Neutrophil (primary cell): Measurements from ENCODE around the gene KLK2.

Experiments used
- H3K27ac ChIP-seq: fragments of 200-600 bp; sonication (generic); 2 replicates; pipeline ENCODE4 v1.5.1; 2016; ENCODE audit warnings: mild to moderate bottlenecking, moderate library complexity
- H3K27me3 ChIP-seq: fragments of 200-600 bp; sonication (generic); 2 replicates; pipeline ENCODE4 v1.6.0; 2016; ENCODE audit warnings: mild to moderate bottlenecking
- H3K36me3 ChIP-seq: fragments of 200-600 bp; sonication (generic); 2 replicates; pipeline ENCODE4 v1.5.1; 2017
- H3K4me1 ChIP-seq, 2 experiments: fragments of 200-600 bp in 1 of 2; sonication (generic) in 1 of 2; 1 replicate in 1 of 2; 2 replicates in 1 of 2; pipeline versions ENCODE4 v1.5.1 to v1.6.1; 2013 to 2016; ENCODE audit warnings: low read depth in 1 of 2, low read length in 1 of 2, mild to moderate bottlenecking in 1 of 2, moderate library complexity in 1 of 2; ENCODE audit not compliant: control insufficient read depth in 1 of 2, insufficient read depth in 1 of 2
- H3K4me3 ChIP-seq, 2 experiments: fragments of 200-600 bp in 1 of 2; sonication (generic) in 1 of 2; 1 replicate in 1 of 2; 2 replicates in 1 of 2; pipeline ENCODE4 v1.5.1; 2013 to 2016; ENCODE audit warnings: low read depth in 1 of 2, low read length in 1 of 2, mild to moderate bottlenecking in 1 of 2, moderate library complexity in 1 of 2
- H3K9me3 ChIP-seq: fragments of 200-600 bp; sonication (generic); 2 replicates; pipeline ENCODE4 v1.5.1; 2016
- CTCF ChIP-seq: fragments of 200-600 bp; sonication (generic); IDR thresholded peaks from 2 replicates; pipeline ENCODE4 v1.5.1; 2016; ENCODE audit warnings: antibody characterized with exemption

KLK2 gene

GRCh38 chr19:50831026-50831396 lies 42.2 kb upstream of the KLK2 start:
- peaks cover 66% of the 10 kb centered on the region for H3K27me3 ChIP-seq
- H3K4me3 ChIP-seq: no peak overlapping the region
- no peaks in the 10 kb centered on the region for H3K9me3 ChIP-seq
- H3K36me3 ChIP-seq: no peaks in the 10 kb centered on the region
- TF ChIP-seq CTCF: no peak
- H3K4me1 ChIP-seq: peaks cover 3 to 4% of the 10 kb centered on the region in 2 experiments
- H3K27ac ChIP-seq: no peak overlapping the region

- no peak for TF ChIP-seq CTCF
- Histone ChIP-seq H3K4me3 (no peak overlapping the region), H3K9me3 (no peaks in the 10 kb centered on the region), H3K27ac (no peak overlapping the region), H3K27me3 (peaks cover 71% of the 10 kb centered on the region), H3K36me3 (no peaks in the 10 kb centered on the region), H3K4me1 (peaks cover 4 to 5% of the 10 kb centered on the region in 2 experiments)
Measured at GRCh38 chr19:50832666-50833065, 40.6 kb upstream of the KLK2 start.

DNA sequence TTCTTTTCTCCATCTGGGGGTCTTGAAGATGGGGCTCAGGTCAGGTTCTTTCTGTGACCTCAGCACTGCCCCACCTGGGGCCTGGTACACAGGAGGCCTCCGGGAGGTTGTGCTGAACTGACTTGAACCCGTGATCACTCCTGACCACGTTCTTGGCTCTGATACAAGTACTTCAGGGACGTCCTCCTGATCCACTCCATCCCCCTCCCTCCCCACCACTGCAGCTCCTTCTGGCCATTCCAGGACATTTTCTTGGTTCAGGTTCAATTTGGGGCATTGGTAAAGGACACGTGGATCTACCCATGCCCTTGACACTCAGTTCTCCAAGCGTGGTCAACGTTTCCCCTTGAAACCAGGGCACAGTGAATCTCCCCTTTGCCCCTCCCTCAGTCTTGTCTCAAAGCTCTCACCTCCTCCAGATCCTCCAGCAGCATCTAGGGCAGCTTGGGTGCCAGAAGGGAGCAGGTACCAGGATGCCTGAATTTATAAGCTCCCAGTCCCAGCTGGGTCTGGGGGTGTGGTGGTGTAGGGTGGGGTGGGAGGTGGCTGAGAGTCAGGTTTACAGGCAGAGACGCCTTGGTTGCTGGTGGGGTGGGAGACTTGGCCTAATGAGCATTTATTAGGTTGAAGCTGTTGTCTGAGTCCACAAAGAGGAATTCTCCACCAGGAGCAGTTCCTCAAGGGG lies 40.0 kb upstream of the KLK2 start, which contains the start of gene KLK15:
Gene KLK15, minus strand, starts transcription at position 458 of the 685 bp plus-strand sequence. CDS start 2,082 bp downstream, outside the sequence.
- TF ChIP-seq CTCF: no peak
- H3K27me3 ChIP-seq: peaks cover 76% of the 10 kb centered on the region
- H3K4me1 ChIP-seq: peaks cover 4 to 5% of the 10 kb centered on the region in 2 experiments
- no peak within 1 kb of the TSS for H3K27ac ChIP-seq
- no peak within 1 kb of the TSS for H3K4me3 ChIP-seq
- H3K9me3 ChIP-seq: no peaks in the 10 kb centered on the region
- H3K36me3 ChIP-seq: no peaks in the 10 kb centered on the region

- Histone ChIP-seq H3K9me3 (no peaks in the 10 kb centered on the region), H3K27ac (no peak overlapping the region), H3K27me3 (peaks cover 81% of the 10 kb centered on the region), H3K4me1 (peaks cover 4 to 5% of the 10 kb centered on the region in 2 experiments), H3K36me3 (no peaks in the 10 kb centered on the region), H3K4me3 (no peak overlapping the region)
- TF ChIP-seq CTCF: no peak
Measured at GRCh38 chr19:50833802-50834167, 39.5 kb upstream of the KLK2 start.

DNA sequence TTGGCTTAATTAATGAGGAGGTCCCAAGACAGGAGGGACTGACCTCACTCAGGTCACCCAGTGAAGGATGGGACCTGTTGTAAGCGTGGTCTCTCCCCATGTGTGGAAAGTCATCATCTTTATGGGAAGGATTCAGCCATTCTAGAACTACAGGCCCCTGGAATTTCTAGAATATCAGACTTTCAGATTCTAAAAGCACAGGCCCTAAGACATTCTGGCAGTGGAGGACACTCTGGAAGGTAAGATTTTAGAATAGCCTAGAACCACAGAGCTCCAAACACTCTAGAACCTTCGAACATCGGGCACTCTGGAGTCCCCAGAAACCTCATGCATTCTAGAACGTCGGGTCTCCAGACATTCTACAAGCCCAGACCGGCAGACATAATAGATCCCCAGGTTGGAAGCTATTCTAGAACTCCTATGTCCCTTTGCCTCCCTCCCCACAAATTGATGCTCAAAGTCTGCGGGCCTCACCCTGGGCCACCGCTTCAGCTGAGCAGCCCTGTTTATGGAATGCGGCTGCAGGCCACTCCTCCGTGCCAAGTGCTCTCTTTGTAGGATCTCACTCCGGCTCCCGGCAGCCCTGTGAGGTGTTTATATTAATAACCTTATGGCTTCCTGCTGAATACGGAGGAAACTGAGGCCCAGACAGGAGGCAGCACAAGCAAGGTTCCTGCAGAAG lies 38.0 kb upstream of the KLK2 start:
- Histone ChIP-seq H3K9me3 (no peaks in the 10 kb centered on the region), H3K27ac (no peak overlapping the region), H3K4me1 (peaks cover 4 to 5% of the 10 kb centered on the region in 2 experiments), H3K4me3 (peak overlapping the region in 1 of 2 experiments; percentile 45), H3K27me3 (peaks cover 81% of the 10 kb centered on the region), H3K36me3 (no peaks in the 10 kb centered on the region)
- no peak for TF ChIP-seq CTCF
